GM12864 (cell line): ENCODE data around the gene HOXC9.

ENCODE experiments used
- DNase-seq: peaks from one replicate; pipeline ENCODE4 v3.0.0-alpha.2; 2011; ENCODE audit warnings: low read depth
- H3K4me3 ChIP-seq: 2 replicates; pipeline ENCODE4 v1.5.1; 2011; ENCODE audit warnings: mild to moderate bottlenecking, low read depth, low read length, control low read depth
- TF ChIP-seq, protein P1 (sequence below): IDR thresholded peaks from 2 replicates; pipeline ENCODE4 v1.5.1; 2011; ENCODE audit warnings: low read depth, mild to moderate bottlenecking, moderate library complexity, low read length, control low read depth, inconsistent platforms; ENCODE audit errors: missing control alignments

HOXC9 gene

DNA sequence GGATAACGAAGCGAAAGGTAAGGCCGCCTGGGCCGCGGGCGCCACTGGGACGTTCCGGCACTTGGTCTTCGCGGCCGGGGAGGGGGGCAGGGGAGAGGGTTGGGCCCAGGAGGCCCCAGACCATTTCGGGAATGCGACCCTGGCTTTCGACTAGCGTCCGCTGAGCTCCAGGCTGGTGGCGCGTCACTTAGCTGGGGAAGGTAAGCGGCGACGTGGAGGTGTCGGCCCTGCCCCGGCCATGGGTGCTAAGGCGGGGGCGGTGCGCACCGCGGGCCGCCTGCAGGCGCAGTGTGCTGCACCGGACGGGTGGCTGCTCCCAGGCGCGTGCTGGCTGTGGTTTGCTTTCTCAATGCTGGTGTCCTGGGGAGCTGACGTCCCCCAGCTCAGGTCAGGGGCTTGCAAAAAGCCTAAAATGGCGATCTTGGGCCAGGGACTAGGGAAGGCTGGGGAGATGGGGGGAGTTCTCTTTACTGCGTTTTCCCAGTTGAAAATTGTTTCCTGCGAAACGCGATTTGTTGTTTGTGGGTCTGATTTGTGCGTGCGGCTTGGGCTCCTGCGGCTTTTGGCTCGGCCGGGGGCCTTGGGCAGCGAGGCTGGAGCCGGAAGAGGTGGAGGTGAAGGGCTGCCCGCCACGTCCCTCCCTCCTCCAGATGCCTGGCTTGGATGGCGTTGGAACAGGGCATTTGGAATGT lies 13.8 kb upstream of the HOXC9 start:
- no peak overlapping the region for H3K4me3 ChIP-seq
- DNase-seq: no peak

DNA sequence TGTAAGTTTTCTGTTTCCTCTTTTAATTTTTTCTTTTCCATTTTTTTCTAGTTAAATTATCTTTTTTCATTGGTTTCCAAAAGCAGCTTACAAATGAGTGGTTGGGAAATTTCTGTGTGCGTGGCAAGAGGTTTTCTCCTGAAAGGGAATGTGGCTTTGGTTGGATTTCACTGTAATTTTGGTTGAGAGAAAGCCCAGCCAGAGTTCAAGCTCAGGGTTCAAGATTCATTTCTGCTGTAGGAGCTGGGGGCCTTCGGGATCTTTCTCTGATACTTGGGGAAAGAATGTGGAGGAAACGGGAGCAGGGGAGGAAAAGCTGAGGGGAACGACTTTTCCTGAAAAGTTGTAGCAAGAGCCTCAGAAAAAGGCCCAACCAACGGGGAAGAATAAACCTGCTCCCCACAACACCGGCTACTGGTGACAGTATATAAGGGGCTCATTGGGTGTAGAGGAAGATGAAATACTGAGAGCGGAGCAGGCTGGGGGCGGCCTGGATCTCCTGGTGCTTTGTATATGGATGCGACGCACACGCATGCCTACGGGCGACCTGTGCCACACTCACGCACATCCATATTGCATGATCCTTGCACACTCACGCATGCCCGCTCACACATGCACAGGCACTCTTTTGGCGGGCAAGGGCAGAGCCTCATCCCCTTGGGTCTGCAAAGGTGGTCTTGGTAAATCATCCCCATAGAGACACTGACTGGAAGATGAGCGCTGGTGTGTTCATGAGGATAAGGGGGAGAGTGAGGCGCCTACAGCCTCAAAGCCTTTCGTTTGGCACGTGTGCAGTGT lies 13.1 kb upstream of the HOXC9 start:
- no peak overlapping the region for H3K4me3 ChIP-seq
- TF ChIP-seq, protein P1, sequence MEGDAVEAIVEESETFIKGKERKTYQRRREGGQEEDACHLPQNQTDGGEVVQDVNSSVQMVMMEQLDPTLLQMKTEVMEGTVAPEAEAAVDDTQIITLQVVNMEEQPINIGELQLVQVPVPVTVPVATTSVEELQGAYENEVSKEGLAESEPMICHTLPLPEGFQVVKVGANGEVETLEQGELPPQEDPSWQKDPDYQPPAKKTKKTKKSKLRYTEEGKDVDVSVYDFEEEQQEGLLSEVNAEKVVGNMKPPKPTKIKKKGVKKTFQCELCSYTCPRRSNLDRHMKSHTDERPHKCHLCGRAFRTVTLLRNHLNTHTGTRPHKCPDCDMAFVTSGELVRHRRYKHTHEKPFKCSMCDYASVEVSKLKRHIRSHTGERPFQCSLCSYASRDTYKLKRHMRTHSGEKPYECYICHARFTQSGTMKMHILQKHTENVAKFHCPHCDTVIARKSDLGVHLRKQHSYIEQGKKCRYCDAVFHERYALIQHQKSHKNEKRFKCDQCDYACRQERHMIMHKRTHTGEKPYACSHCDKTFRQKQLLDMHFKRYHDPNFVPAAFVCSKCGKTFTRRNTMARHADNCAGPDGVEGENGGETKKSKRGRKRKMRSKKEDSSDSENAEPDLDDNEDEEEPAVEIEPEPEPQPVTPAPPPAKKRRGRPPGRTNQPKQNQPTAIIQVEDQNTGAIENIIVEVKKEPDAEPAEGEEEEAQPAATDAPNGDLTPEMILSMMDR: no peak
- no peak for DNase-seq

More for the DNA sequence above, 13.8 kb upstream of the HOXC9 start:
- TF ChIP-seq, protein P1: no peak

DNA sequence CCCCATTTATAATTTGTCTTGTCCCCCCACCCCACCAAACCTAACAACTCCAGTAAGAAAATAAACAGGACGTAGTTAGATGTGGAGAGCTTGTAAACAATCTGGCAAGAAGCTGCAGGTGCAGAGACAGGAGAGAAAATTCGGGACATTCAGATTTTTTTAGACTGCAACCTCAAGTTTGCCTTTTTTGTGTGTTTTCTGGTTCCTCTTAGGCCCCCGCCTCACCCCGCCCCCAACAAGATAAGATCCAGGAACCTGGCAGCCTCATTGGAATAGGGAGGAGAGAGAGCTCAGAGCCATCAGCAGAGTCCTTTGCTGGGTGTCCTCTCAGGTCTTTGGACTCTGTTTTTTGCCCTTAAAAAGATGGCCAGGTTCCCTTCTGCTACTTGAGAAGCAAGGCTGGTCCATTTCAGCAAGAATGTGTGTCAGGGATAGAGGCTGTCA lies 12.2 kb upstream of the HOXC9 start:
- no peak overlapping the region for H3K4me3 ChIP-seq
- no peak for DNase-seq
- TF ChIP-seq, protein P1: no peak

DNA sequence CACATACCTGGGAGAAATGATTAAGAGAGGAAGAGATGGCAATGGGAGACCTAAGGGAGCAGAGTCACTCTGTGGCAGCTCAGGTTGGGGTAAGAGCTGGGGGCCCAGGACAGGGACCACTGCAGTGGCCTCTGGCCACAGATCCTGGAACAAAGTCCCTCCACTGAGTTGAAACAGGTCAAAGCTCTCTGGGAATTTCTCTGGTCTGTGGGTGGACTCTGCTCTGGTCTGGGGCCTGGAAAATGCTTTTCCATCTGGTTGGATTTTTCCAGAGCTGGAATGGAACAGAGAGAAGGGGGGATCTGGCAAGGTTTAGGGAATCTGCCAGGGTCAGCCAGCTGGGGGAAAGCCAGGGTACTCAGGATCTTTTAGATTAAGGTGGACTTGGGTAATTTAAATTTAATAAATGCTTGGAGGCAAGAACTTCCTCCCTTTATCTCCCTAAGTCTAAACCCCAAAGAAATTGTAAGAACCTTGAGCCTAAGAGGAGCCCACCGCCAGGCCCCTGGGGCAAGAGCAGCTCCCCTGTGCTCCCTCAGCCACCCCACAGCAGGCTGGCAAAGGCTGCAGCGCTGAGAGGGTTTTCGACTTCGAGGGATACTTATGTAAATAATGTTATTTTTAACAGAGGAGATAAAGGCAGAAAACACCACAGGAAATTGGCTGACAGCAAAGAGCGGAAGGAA lies 11.3 kb upstream of the HOXC9 start:
- no peak overlapping the region for H3K4me3 ChIP-seq
- DNase-seq: no peak
- TF ChIP-seq, protein P1: no peak

DNA sequence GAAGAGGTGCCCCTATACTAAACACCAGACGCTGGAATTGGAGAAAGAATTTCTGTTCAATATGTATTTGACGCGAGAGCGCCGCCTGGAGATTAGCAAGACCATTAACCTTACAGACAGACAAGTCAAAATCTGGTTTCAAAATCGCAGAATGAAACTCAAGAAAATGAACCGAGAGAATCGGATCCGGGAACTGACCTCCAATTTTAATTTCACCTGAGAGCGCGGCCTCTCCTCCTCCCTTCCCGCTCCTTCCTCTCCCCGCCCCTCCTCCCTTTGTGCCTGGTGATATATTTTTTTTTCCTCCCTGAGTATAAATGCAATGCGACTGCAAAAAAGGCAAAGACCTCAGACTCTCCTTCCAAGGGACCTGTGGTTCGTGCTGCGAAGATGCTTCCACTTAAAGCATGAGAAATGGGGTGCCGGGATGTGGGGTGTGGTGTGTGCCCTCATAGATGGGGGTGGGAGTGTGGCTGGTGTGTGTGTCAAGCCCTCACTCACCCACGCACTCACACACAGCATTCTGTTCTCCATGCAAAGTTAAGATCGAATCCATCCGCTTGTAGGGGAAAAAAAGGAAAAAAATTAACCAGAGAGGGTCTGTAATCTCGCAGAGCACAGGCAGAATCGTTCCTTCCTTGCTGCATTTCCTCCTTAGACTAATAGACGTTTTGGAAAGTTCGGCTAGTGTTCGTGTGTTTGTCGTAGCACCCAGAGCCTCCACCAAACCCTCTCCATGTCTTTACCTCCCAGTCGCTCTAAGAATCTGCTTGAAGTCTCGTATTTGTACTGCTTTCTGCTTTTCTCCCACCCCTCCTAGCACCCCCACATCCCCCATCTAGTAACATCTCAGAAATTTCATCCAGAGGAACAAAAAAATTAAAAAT lies 10.5 kb upstream of the HOXC9 start:
- no peak overlapping the region for H3K4me3 ChIP-seq
- peak; percentile 33 for DNase-seq
- TF ChIP-seq, protein P1: peak; percentile 70

DNA sequence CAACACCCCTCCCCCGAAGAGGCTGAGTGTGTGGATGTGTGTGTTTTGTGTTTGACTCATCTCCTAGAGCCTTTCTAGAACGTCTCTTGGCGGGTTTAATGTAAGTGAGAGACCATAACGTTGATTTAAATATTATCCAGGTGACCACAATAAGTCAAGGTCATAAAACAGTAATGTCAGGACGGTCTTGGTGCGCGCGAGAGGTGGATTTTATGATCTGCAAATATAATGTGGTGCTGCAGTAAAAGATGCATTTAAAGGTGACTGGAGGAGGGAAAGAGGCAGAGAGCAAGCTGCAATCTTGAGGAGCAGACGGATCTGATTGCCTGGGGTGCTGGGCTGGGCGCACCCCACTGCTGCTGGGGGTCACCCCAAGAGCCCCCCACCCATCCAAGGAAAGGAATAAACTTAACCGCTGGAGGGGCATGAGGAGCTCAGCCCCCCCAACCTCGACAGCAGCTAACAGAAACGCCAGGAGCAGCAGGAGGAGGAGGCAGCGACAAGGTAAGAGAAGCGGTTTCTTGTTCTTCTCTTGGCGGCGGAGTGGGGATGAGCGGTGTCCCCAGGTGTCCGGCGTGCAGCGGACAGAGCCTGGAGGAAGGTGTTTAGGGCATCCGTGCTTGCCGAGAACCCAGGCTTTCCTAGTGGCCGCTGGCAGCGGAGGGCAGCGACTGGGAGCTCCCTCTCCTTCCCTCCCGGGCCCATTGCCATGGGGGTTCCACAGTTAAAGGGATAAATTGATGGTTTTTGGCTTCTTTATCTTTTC lies 9.5 kb upstream of the HOXC9 start:
- H3K4me3 ChIP-seq: no peak overlapping the region
- DNase-seq: no peak
- TF ChIP-seq, protein P1: no peak
